HS-5 (cell line): ENCODE data around the gene SAP30BP.

Experiments used
- DNase-seq: peaks from one replicate; pipeline ENCODE4 v3.0.0-alpha.2; 2012; ENCODE audit warnings: low read depth

SAP30BP gene

GRCh38 chr17:75647061-75647460 lies 20.1 kb upstream of the SAP30BP start:
- no peak for DNase-seq

DNA sequence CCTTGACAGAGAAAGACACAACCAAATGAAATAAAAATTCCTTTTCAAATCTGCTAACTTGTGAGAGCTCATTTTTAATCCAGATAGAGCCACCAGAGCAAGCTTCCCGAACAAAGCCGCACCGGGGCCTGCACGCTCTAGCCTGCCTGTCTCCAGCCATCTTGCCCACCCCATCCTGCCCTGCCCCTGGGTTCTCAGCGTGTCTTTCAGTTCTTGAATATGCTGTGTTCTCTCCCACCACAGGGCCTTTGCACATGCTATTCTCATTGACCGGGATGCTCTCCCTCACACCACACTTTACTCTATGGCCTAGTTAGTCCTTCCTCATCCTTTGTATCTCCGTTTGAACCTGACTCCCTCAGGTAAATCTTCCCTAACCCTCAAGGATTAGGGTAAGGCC lies 19.2 kb upstream of the SAP30BP start:
- DNase-seq = no peak

DNA sequence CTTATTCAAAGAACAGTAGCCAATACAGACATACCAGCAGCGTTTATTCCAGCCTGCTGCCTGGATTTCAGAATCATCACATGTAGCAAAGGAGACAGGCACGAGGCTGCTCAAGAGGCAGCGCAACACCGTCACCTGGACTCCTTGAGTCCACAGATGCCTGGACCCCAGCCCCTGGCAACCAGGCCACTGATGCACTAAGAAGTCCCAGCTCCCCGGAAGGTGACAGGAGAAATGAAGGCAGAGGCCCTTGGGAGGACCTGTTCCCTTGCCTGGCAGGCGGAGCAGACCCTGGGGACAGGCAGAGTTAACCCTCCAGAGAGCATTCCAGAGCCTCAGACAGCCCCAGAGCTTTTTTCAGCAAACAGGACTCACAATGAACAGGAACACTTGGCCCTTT lies 17.5 kb upstream of the SAP30BP start:
- no peak for DNase-seq

DNA sequence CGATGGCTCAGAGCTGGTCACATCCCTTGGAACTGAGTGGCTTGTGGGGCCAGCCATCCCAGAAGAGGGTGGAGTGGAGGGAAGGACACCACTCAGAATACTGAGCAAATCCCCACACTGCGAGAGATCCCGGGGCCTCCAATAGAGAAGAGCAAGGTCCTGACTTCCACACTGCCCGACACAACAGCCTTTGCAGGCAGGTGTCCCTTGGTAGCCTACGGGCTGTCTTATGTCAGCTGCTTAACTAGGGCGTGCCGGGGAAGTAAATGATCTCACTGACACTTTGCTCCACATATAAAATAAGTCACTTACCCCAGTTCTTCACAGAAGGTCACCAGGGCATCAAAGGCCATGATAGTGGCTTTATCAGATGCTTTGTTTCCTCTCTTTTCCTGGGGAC lies 16.3 kb upstream of the SAP30BP start:
- DNase-seq = no peak

- no peak for DNase-seq
Observed at GRCh38 chr17:75652341-75652740, 14.8 kb upstream of the SAP30BP start.

- no peak for DNase-seq
Observed at GRCh38 chr17:75652934-75653549, 14.1 kb upstream of the SAP30BP start.

DNA sequence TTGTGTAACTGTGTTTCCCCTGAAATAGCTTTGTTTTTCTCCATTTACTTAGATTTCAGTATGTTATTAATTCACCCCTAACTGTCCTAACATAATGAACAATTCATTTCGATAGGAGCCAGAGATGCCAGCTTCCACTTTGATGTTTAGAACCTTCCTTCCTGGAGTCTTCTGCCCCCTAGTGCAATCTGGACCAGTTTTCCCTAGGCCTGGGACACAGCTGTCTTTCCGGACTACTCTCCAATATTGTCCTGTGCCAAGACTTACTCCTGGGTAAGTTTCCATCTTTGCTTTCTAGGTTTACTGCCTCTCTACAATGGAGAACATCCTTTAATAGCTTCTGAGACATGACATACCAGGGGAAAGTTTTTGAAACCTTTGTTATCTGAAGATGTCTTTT lies 13.0 kb upstream of the SAP30BP start:
- DNase-seq = no peak

GRCh38 chr17:75658237-75658636 lies 8.9 kb upstream of the SAP30BP start:
- DNase-seq = no peak

GRCh38 chr17:75661531-75661930 lies 5.6 kb upstream of the SAP30BP start:
- DNase-seq = no peak

DNA sequence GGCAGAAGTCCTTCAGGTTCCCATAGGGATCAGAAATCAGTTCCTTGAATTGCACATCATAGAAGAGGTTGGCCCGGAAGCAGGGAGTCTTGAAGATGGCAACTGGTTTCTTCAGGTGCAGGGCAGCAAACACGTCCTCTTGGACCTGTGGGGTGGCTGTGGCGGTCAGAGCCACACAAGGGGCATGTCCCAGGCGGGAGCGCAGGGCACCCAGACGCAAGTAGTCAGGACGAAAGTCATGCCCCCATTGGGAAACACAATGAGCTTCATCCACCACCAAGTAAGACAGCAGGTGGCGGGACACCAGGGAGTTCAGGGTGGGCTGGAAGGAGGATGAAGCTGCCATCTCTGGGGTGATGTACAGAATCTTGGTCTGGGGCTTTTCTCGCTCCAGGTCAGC lies 4.6 kb upstream of the SAP30BP start:
- DNase-seq = no peak

GRCh38 chr17:75664099-75664549 lies 3.0 kb upstream of the SAP30BP start:
- DNase-seq = no peak

GRCh38 chr17:75665981-75666380 lies 1.2 kb upstream of the SAP30BP start:
- DNase-seq = no peak

- DNase-seq = no peak
Observed at GRCh38 chr17:75667825-75668224, 687 bp downstream of the SAP30BP start.

- no peak for DNase-seq
Observed at GRCh38 chr17:75668489-75668888, 1.4 kb downstream of the SAP30BP start.

- DNase-seq = no peak
Observed at GRCh38 chr17:75670868-75671267, 3.7 kb downstream of the SAP30BP start.

GRCh38 chr17:75672011-75672410 lies 4.9 kb downstream of the SAP30BP start:
- DNase-seq = no peak

DNA sequence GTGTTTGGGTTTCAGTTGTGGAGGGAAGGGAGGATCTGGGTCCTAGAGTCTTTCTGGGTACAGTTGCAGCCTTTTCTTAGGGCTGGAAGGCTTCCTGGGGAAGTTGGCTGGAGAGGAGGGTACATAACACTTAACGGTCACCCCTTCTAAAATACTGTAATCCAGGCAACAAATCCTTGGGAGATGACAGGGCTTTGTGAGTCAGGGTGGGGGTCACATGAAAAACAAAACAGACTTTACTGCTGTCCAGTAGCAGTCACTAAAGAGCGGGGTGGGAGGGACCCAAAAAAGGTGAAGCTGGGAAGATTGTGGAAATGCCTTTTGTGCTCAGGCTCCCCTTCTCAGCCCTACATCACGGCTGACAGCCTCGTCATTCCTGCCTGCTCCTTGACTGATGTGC lies 6.3 kb downstream of the SAP30BP start:
- no peak for DNase-seq

- DNase-seq = no peak
Observed at GRCh38 chr17:75676461-75676860, 9.3 kb downstream of the SAP30BP start.

- no peak for DNase-seq
Observed at GRCh38 chr17:75679706-75680211, 12.6 kb downstream of the SAP30BP start.

GRCh38 chr17:75680431-75680830 lies 13.3 kb downstream of the SAP30BP start:
- DNase-seq = no peak

DNA sequence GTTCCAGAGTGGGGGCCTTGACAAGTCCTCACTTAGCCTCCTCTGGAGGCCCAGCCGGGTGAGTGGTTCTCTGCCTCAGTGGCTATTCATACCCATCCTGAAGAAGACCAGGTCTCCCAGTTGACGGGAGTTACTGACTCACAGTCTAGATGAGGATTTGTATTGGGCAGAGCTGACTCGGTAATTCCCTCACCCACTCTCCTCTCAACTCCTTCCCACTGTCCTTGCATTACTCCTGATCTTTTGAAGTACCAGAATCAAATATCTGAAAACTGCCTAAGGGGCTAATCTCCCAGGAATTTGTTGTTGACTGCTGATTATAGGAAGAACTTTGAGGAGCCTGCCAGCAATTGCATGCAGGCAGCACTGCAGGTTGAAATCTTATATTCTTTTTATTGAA lies 14.2 kb downstream of the SAP30BP start:
- no peak for DNase-seq

- DNase-seq = no peak
Observed at GRCh38 chr17:75683583-75683982, 16.4 kb downstream of the SAP30BP start.

DNA sequence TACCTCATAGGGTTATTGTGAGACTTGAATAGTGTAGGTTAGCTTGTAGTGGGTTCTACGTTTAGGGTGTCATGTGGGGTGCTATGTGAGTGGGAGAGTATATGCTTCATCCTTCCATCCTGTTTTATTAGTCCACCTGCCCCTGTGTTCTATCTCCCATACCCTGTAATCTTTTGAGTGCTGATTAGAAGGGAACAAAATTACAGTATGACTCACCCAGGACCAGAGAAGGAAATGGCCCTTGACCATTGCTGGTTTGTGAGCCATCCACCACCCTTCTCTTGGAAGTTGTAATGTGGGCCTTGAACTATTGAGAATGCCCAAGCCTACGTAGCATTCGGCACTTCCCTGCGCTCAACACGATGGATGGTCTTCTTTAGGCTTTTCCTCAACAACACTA lies 17.1 kb downstream of the SAP30BP start:
- DNase-seq = no peak

- DNase-seq = no peak
Observed at GRCh38 chr17:75684924-75685323, 17.8 kb downstream of the SAP30BP start.
